Caki2 (cell line): ENCODE measurements around the gene HOXA6. TPM values are rescaled to one million over a fixed set of nuclear protein-coding genes. Genes with fewer than 3 reads are reported as not detected.
A peak's percentile ranks its signal among the peaks of the same experiment; 100 is the strongest.

Experiments used
- DNase-seq: peaks from one replicate; pipeline ENCODE4 v3.0.0-alpha.2; 2015; ENCODE audit warnings: low read depth
- in situ Hi-C: cut with HindIII; loops from 2 replicates; pipeline ENCODE4 v1.10.0; 2016; ENCODE audit warnings: low sequenced_read_pairs, low pct_unique_long_range_greater_than_20kb, mixed read lengths
- total RNA-seq: library from RNA; depleted of rRNA; stranded (reverse); fragments of >200 nt; shearing (Covaris generic); gene quantifications from 2 replicates; pipeline ENCODE4 v1.2.3, GENCODE V29; 2014; ENCODE audit warnings: low replicate concordance; rRNA removed

HOXA6 gene
- 0.96 and 1.2 TPM in 2 replicates for total RNA-seq

- in situ Hi-C loops: no loop called here
Measured at GRCh38 chr7:27147199-27148030, at the start of gene HOXA6. Gene HOXA6, minus strand, starts transcription at chr7:27147774. Its CDS starts 25 bp downstream, at chr7:27147749.

GRCh38 chr7:27196287-27196767, 48.8 kb upstream of the HOXA6 start:
- in situ Hi-C loops: no loop called here
- DNase-seq: peak; percentile 42

More at GRCh38 chr7:27147199-27148030, at the start of gene HOXA6:
- no peak for DNase-seq

GRCh38 chr7:27194686-27195379, 47.3 kb upstream of the HOXA6 start:
- no peak for DNase-seq
- in situ Hi-C loops: no loop called here

DNA sequence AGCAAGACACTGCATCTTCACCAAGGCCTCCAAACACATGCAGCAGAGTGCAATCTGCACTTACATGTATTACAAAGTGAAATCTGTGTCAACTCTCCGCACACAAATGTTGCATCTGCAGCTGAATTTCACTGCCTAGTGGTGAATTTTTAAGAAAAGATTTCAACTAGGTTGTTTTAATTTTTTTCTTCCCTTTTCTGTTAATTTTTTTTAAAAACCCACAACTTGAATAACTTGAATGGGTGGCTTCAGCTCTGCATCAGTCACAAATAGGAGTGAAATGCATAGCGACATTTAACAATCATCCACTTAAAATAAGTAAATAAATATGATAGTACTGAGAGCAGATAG, 46.4 kb upstream of the HOXA6 start:
- no peak for DNase-seq
- in situ Hi-C loops: no loop called here

GRCh38 chr7:27193335-27194001, 45.9 kb upstream of the HOXA6 start:
- in situ Hi-C loops: no loop called here
- no peak for DNase-seq

DNA sequence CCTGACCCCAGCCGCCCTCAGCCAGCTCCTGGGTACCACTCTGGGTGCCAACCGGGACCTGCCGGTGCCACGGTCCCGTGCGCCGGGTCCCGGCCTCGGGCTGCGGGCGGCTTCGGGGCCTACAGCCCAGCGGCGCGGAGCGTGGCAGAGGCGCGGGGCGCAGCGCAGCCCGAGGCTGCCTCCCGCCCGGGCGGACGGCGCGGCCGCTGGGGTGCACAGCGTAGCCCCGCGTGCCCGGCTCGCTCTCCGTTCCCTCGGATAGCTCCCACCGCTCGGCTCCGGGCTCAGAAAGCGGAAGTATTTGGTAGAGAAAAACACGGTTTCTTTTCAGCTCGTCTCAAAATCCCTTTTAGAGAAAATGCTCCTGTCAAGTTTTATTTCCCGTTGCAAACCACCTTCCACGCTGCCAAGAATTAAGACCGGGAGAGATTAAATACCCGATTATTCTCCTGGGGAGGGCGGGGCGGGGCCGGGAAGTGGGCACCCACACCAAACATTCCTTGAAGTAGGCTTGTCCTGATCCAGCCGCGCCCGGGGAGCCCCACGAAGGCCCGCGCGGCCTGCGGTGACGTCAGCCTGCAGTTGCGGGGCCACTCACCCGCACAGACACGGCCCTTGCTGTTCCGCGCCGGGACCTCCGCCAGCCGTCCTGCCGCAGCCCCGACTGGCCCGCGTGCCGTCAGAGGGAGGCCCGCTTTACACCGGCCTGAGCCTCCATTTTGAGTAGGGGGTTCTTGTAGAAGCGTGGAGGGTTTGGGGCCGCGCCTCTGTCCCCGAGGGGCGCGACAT, 45.2 kb upstream of the HOXA6 start:
- in situ Hi-C loops: no loop called here
- no peak for DNase-seq

- in situ Hi-C loops: no loop called here
- DNase-seq: no peak
Measured at GRCh38 chr7:27191833-27192545, 44.4 kb upstream of the HOXA6 start.

DNA sequence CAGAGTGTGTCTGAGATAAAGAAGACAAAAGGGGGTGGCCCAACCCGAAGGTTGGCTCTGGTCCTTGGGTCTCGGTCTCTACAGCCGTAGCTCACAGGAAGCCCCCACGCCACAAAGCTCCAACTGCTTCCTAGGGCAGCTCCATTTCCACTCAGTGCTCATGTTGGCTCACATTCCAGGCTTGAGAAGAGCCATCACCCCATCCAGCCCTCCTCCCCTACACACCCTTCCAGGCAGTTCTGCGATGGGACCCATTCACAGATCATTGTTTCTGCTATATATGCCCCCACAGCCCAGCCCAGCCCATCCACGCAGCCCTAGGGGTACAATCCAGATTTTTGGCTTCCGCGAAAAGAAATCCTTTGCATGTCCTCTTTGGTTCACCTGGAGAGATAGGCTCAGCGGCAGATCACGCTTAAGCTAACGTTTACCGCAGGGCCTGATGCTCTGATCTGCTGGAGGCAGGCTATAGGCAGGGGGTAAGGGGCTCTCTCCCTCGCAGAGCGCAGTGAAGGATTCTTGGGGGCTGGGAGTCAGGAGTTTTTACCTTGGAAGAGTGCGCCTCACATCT, 43.7 kb upstream of the HOXA6 start:
- in situ Hi-C loops: no loop called here

GRCh38 chr7:27189997-27190748, 42.6 kb upstream of the HOXA6 start:
- in situ Hi-C loops: no loop called here
- no peak for DNase-seq

More for the DNA sequence above, 43.7 kb upstream of the HOXA6 start:
- DNase-seq: no peak

DNA sequence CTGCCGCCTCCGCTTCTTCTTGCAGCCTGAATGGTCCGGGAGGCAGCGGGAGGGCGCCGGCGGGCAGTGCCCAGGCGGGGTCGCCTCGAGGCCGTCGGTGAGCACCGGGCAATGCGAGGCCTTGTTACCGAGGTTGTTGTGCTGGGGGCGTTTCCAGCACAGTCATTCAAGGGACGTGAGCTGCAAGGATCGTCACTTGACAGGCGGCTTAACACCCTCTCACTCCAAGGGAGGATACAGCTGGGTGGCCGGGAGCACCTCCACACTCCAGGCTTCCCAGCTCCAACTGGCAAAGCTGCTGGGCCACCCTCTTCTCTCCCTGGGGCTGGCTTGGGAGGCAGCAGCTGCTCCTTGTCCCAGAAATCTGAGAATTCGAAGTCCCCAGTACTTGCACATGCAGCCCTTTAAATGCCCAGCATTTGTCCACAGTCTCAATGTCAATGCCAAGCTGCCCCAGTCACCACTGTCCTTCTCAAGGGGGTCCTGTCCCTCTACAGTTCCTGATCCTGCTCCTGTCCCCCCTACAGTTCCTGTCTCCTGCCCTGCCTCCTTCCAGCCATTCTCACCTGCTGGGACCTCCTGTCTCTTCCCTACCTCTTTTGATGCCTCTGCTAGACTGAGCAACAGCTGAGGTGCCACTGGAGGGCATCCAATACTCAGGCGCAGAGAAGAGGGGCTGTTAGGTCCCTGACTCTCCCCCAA, 41.9 kb upstream of the HOXA6 start:
- in situ Hi-C loops: no loop called here
- DNase-seq: no peak

DNA sequence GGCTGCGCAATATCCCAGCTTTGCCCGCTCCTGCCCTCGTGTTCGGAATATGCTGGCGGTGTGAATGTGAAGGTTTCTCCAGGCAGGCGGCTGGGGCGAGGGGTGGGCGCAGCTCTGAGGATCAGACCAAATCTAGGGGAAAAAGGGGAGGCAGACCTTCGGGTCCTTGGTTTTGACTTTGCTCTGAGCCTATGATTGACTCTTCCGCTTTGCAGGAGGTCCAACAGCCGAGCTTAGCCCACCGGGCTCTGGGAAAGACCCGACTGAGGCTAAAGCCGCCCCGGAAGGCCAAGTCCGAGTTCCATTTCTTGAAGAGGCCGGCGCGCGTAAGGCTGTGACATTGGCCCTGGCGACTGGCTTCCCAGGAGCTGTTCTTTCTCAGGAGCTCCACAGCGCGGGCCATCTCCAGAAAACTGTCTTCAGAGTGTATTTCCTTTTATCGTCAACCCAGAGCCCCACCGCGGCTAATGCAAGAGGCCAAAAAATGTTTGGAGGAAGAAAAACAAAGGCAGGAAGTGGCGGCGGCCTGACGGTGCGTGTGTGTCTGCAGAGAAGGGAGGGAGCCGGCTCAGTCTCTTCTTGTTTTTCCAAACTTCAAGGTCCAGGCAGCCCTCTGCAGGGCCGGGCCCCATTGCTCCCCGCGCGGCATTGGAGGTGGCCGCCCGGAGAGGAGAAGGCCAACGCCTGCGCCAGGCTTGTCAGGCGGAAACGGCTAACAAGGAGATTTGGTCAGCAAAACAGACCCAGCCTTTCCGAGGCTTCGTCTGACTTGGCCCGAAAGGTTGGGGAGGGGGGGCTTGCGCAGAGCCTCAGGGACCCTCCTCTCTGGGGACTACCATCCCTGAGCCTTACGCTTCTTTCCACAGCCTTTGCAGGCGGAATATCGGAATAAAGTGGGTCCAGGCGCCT, 41.1 kb upstream of the HOXA6 start:
- in situ Hi-C loops: no loop called here

DNA sequence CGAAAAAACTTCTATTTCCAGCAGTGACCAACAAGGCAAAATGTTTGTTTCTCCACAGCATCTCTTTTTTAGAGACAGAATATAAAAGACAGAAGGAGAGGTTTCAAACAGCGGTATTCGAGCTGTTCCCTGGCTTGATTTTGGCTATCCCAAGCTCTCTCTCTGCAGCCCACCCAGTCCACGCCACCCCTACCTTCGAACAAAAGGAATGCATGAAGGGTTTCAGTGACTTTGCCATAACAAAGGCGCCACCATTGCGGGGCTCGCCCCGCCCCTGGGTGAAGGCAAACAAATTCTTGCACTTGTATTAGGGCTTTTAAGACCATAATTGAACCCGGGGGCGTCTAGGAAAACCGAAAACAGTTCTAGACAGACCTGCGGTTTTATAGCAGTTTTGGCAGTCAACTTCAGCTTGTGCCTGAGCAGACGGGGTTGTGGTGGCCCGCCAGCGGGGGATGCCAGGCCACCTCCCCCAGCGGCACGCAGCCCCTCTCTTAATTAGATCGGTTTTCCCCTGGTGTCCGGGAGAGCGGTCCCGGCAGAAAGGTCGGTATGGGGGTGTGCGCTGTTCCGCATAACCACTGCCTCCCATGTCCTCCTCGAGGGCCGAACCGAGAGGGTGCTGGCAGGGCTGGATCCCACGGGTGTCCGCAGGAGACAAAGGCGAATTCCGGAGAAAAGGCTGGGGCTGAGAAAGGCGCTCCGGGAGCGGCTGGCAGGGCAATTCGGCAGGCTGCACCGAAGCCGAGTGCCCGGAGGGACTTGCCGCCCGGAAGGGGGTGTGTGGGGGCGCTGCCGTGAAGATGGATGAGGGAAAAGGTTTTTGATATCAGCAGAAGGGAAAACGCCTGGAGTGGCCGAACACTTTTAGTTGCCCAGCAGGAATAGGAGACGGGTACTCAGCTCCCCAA, 40.2 kb upstream of the HOXA6 start:
- in situ Hi-C loops: no loop called here
- DNase-seq: no peak

More for the DNA sequence above, 41.1 kb upstream of the HOXA6 start:
- no peak for DNase-seq

- DNase-seq: no peak
- in situ Hi-C loops: no loop called here
Measured at GRCh38 chr7:27186668-27187474, 39.3 kb upstream of the HOXA6 start.
